DND-41 (cell line): ENCODE results near the gene TSHZ1.

Source experiments
- ATAC-seq: fragments of 200-7000 bp; cut with Tn5 transposase; 3 replicates; pipeline ENCODE4 v1.9.1; 2021; ENCODE audit warnings: low read depth; ENCODE audit not compliant: insufficient read depth
- DNase-seq: peaks from one replicate; pipeline ENCODE4 v3.0.0-alpha.2; 2020
- H2AFZ ChIP-seq: 2 replicates; pipeline ENCODE4 v1.6.0; 2012; ENCODE audit warnings: low read depth, low read length
- H3K27ac ChIP-seq: 2 replicates; pipeline ENCODE4 v1.5.1; 2012; ENCODE audit warnings: low read length, inconsistent platforms
- H3K27me3 ChIP-seq: fragments of 200-600 bp; sonication (generic); 2 replicates; pipeline ENCODE4 v1.6.0; 2012; ENCODE audit warnings: low read length, mild to moderate bottlenecking, inconsistent platforms; ENCODE audit not compliant: insufficient read depth, poor library complexity
- H3K36me3 ChIP-seq: 2 replicates; pipeline ENCODE4 v1.5.1; 2012; ENCODE audit warnings: low read length, inconsistent platforms; ENCODE audit not compliant: insufficient read depth
- H3K4me1 ChIP-seq: 2 replicates; pipeline ENCODE4 v1.5.1; 2012; ENCODE audit warnings: mild to moderate bottlenecking, low read length; ENCODE audit not compliant: insufficient read depth
- H3K4me2 ChIP-seq: 2 replicates; pipeline ENCODE4 v1.6.0; 2012; ENCODE audit warnings: mild to moderate bottlenecking, moderate library complexity, low read length, inconsistent platforms; ENCODE audit not compliant: insufficient read depth
- H3K4me3 ChIP-seq, 2 experiments: fragments of 200-600 bp in 1 of 2; shearing (Covaris generic) in 1 of 2; 2 replicates each; pipeline ENCODE4 v1.5.1; 2012 to 2016; ENCODE audit warnings: inconsistent platforms in 2 of 2, low read length in 2 of 2, mild to moderate bottlenecking in 2 of 2, low read depth in 1 of 2, moderate library complexity in 1 of 2
- H3K79me2 ChIP-seq: 2 replicates; pipeline ENCODE4 v1.6.0; 2012; ENCODE audit warnings: low read length, inconsistent platforms; ENCODE audit not compliant: insufficient read depth
- H3K9ac ChIP-seq: 2 replicates; pipeline ENCODE4 v1.6.0; 2012; ENCODE audit warnings: low read depth, mild to moderate bottlenecking, inconsistent platforms, low read length, moderate library complexity
- H3K9me3 ChIP-seq: 2 replicates; pipeline ENCODE4 v1.5.1; 2012; ENCODE audit warnings: low read length, moderate library complexity, mild to moderate bottlenecking, inconsistent platforms; ENCODE audit not compliant: insufficient read depth, severe bottlenecking
- H4K20me1 ChIP-seq: 2 replicates; pipeline ENCODE4 v1.6.0; 2012; ENCODE audit warnings: low read length; ENCODE audit not compliant: insufficient read depth
- EZH2 ChIP-seq: IDR thresholded peaks from 3 replicates; pipeline ENCODE4 v1.6.1; 2012; ENCODE audit warnings: borderline replicate concordance, low read depth, mild to moderate bottlenecking, moderate library complexity, low read length, inconsistent platforms; ENCODE audit not compliant: severe bottlenecking
- TF ChIP-seq, protein P1 (sequence below): IDR thresholded peaks from 2 replicates; pipeline ENCODE4 v1.5.1; 2012; ENCODE audit warnings: borderline replicate concordance, low read length, moderate library complexity, mild to moderate bottlenecking; ENCODE audit not compliant: poor library complexity, severe bottlenecking; ENCODE audit errors: extremely low read depth

Gene TSHZ1

DNA sequence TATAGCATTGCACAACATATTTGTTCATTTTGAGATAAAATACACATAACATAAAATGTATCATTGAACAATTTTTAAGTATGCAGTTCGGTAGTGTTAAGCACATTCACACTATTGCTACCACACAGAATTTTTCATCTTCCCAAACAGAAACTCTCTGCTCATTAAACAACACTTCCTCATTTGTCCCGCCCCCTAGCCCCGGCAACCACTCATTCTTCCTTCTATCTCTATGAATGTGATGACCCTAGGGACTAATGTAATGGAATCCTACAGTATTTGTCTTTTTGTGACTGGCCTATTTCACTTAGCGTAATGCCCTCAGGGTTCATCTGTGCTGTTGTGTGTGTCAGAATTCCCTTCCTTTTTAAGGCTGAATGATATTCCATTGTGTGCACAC is 95.4 kb downstream of the TSHZ1 start:
- Histone ChIP-seq H3K4me2 (no peak overlapping the region), H4K20me1 (no peaks in the 10 kb centered on the region), H3K79me2 (no peaks in the 10 kb centered on the region), H3K4me1 (no peaks in the 10 kb centered on the region), H3K9ac (no peak overlapping the region), H2AFZ (no peak overlapping the region), H3K27me3 (no peaks in the 10 kb centered on the region), H3K9me3 (no peaks in the 10 kb centered on the region), H3K27ac (no peak overlapping the region), H3K4me3 (no peak overlapping the region), H3K36me3 (no peaks in the 10 kb centered on the region)
- no peak for ATAC-seq
- DNase-seq = no peak
- TF ChIP-seq, protein P1, sequence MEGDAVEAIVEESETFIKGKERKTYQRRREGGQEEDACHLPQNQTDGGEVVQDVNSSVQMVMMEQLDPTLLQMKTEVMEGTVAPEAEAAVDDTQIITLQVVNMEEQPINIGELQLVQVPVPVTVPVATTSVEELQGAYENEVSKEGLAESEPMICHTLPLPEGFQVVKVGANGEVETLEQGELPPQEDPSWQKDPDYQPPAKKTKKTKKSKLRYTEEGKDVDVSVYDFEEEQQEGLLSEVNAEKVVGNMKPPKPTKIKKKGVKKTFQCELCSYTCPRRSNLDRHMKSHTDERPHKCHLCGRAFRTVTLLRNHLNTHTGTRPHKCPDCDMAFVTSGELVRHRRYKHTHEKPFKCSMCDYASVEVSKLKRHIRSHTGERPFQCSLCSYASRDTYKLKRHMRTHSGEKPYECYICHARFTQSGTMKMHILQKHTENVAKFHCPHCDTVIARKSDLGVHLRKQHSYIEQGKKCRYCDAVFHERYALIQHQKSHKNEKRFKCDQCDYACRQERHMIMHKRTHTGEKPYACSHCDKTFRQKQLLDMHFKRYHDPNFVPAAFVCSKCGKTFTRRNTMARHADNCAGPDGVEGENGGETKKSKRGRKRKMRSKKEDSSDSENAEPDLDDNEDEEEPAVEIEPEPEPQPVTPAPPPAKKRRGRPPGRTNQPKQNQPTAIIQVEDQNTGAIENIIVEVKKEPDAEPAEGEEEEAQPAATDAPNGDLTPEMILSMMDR = no peak
- TF ChIP-seq EZH2 = no peak

DNA sequence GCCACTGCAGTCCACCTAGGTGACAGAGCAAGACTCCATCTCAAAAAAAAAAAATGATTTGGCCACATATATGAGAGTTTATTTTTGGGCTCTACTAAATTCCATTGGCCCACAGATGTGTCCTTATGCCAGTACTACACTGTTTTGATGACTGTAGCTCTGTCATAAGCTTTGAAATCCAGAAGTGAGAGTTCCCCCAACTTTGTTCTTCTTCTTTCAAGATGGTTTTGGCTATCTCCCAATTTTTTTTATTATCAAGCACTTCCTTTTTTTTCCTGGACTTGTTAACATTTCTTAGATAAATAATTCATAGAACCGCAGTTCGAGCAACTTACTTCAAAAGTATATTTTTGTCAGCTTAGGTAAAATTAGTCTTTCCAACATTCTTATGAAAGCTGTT is 96.9 kb downstream of the TSHZ1 start:
- H3K9ac ChIP-seq = no peak overlapping the region
- H3K27me3 ChIP-seq = peaks cover 2% of the 10 kb centered on the region
- H3K4me2 ChIP-seq = no peak overlapping the region
- no peaks in the 10 kb centered on the region for H3K79me2 ChIP-seq
- H3K27ac ChIP-seq = no peak overlapping the region
- no peak overlapping the region for H2AFZ ChIP-seq
- no peaks in the 10 kb centered on the region for H3K36me3 ChIP-seq
- no peak for TF ChIP-seq EZH2
- TF ChIP-seq, protein P1 = no peak
- no peaks in the 10 kb centered on the region for H4K20me1 ChIP-seq
- ATAC-seq = no peak
- no peak overlapping the region for H3K4me3 ChIP-seq
- H3K4me1 ChIP-seq = no peaks in the 10 kb centered on the region
- no peaks in the 10 kb centered on the region for H3K9me3 ChIP-seq
- DNase-seq = no peak

DNA sequence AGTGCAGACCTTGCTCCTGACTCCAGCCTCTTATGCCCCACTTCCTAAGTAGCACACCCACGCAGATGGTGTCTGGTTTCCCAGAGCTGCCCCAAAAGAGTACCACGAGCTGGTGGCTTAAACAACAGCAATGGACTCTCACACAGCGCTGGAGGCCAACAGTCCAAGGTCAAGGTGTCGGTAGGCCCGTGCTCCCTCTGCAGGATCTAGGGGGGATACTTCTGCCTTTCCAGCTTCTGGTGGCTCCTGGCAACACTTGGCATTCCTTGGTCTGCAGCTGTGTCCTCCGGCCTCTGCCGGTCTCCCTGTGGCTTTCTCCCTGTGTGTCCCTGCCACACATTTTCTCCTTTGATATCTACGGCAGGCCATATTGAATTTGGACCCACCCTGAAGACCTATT is 99.0 kb downstream of the TSHZ1 start:
- Histone ChIP-seq H3K27me3 (peaks cover 2% of the 10 kb centered on the region), H3K9me3 (no peaks in the 10 kb centered on the region), H3K4me2 (no peak overlapping the region), H3K79me2 (no peaks in the 10 kb centered on the region), H3K4me1 (no peaks in the 10 kb centered on the region), H3K27ac (no peak overlapping the region), H3K36me3 (no peaks in the 10 kb centered on the region), H2AFZ (no peak overlapping the region), H3K9ac (no peak overlapping the region), H4K20me1 (no peaks in the 10 kb centered on the region), H3K4me3 (no peak overlapping the region)
- TF ChIP-seq EZH2 = no peak
- TF ChIP-seq, protein P1 = no peak
- no peak for ATAC-seq
- no peak for DNase-seq

DNA sequence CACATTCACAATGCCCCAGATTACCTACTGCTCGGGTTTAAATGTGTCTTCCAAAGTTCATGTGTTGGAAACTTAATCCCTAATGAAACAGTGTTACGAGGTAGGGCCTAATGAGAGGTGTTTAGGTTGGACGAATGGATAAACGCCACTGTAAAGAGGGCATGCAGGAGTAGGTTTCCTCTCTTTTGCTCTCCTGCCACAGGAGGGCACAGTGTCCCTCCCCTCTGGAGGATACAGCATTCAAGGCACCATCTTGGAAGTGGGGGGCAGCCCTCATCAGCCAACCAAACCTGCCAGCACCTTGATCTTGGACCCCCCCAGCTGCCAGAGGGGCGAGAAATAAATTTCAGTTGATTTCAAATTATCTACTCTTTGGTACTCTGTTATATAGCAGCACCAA is 103.5 kb downstream of the TSHZ1 start:
- H3K27ac ChIP-seq = no peak overlapping the region
- no peak for ATAC-seq

More for the DNA sequence above, 103.5 kb downstream of the TSHZ1 start:
- Histone ChIP-seq H4K20me1 (no peaks in the 10 kb centered on the region), H3K27me3 (peaks cover 2% of the 10 kb centered on the region), H3K9ac (no peak overlapping the region), H3K4me2 (no peak overlapping the region), H3K9me3 (no peaks in the 10 kb centered on the region), H3K79me2 (no peaks in the 10 kb centered on the region), H3K36me3 (no peaks in the 10 kb centered on the region), H3K4me3 (no peak overlapping the region), H2AFZ (no peak overlapping the region), H3K4me1 (no peaks in the 10 kb centered on the region)
- TF ChIP-seq, protein P1 = peak; percentile 26
- no peak for TF ChIP-seq EZH2
- DNase-seq = no peak
